SK-N-MC (cell line): ENCODE results near the gene FBXO5.

Experiments used
- EZH2 ChIP-seq: fragments of 200-600 bp; sonication (generic); IDR thresholded peaks from one replicate; pipeline ENCODE4 v1.6.1; 2017; ENCODE audit warnings: antibody characterized with exemption
- POLR2AphosphoS5 ChIP-seq: IDR thresholded peaks from 2 replicates; pipeline ENCODE4 v1.6.1; 2012; ENCODE audit warnings: mild to moderate bottlenecking, low read depth, low read length, borderline replicate concordance

DNA sequence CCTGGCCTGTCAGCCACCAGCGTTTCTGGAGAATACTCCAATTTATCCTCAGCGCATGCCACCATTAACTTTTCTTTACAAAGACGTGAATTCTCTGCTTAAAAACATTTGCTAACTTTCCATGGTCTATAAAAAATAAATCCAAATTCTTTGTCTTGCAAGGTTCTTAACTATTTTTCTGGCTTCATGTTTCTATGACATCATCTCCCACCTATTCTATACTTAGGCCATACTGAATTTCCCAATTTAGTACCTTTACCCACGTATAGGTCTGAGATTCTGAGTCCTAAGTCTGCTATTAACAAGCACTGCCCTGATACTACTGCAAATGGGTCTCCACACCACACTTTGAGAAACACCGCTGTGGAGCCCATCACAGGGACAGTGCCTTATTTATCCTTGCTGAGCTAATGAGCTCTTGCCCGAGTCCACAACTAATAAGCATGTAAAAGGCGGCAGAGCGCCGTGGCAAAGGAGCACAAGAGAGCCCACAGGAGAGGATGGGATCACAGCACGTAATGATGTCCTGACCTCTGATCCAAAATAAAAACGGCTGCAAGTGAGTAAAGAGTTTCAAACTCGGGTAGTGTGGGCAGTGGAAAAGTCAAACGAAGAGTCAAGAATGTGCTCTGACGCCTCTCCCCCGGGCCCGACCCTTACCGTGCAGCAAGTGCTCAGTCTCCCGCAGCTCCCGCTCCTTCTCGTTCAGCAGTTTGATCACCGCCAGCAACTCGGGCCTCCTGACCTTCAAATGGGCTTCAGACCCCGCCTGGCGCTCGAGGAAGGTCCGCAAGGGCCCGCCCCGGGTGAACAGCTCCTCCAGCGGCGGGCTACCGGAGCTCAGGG, 19.1 kb upstream of the FBXO5 start:
- no peak for TF ChIP-seq EZH2
- TF ChIP-seq POLR2AphosphoS5 = no peak
